ENCODE data around the gene IQSEC3.

DNA sequence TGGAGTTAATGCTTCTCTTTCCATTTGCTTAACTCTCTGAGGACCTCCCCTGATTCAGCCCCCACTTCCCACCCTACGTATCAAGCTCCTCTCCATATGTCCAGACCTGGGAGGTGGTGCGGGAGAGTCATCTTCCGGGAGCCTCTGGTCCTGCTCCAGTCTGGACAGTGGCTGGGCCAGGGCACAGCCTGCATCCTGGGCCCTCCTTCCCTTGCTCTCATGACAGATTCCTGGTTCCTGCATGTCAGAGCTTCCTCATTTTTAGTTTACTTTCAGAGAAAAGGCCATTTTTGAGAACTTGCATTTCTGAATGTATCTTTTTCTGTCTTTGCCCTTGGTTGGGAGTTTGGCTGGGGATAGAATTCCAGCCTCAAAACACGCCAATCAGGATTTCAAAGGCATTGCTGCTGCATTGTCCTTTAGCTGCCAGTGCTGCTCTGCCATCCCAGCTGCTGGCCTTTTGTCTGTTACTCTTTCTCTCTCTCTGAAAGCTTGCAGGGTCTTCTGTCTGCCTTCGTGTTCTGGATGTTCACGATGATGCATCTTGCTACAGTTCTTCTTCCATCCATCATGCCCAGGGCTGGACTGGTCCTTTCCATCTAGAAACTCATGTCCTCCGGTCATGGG lies 92.7 kb downstream of the IQSEC3 start:
- TF ChIP-seq RAD21 (conservative IDR thresholded peaks at IDR 0.05) (no peak), EZH2 (IDR thresholded peaks at IDR 0.05; ENCODE audit: borderline replicate concordance, insufficient read depth, low read length, poor library complexity, severe bottlenecking) (no peak), MXI1 (conservative IDR thresholded peaks at IDR 0.05; ENCODE audit: poor library complexity, severe bottlenecking) (no peak), POLR2AphosphoS5 (IDR thresholded peaks at IDR 0.05) (no peak), TAF1 (IDR thresholded peaks at IDR 0.05; ENCODE audit: low read depth) (no peak)
- TF ChIP-seq, protein P1, sequence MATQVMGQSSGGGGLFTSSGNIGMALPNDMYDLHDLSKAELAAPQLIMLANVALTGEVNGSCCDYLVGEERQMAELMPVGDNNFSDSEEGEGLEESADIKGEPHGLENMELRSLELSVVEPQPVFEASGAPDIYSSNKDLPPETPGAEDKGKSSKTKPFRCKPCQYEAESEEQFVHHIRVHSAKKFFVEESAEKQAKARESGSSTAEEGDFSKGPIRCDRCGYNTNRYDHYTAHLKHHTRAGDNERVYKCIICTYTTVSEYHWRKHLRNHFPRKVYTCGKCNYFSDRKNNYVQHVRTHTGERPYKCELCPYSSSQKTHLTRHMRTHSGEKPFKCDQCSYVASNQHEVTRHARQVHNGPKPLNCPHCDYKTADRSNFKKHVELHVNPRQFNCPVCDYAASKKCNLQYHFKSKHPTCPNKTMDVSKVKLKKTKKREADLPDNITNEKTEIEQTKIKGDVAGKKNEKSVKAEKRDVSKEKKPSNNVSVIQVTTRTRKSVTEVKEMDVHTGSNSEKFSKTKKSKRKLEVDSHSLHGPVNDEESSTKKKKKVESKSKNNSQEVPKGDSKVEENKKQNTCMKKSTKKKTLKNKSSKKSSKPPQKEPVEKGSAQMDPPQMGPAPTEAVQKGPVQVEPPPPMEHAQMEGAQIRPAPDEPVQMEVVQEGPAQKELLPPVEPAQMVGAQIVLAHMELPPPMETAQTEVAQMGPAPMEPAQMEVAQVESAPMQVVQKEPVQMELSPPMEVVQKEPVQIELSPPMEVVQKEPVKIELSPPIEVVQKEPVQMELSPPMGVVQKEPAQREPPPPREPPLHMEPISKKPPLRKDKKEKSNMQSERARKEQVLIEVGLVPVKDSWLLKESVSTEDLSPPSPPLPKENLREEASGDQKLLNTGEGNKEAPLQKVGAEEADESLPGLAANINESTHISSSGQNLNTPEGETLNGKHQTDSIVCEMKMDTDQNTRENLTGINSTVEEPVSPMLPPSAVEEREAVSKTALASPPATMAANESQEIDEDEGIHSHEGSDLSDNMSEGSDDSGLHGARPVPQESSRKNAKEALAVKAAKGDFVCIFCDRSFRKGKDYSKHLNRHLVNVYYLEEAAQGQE (IDR thresholded peaks at IDR 0.05; ENCODE audit: borderline replicate concordance) = no peak
- TF ChIP-seq, protein P2, sequence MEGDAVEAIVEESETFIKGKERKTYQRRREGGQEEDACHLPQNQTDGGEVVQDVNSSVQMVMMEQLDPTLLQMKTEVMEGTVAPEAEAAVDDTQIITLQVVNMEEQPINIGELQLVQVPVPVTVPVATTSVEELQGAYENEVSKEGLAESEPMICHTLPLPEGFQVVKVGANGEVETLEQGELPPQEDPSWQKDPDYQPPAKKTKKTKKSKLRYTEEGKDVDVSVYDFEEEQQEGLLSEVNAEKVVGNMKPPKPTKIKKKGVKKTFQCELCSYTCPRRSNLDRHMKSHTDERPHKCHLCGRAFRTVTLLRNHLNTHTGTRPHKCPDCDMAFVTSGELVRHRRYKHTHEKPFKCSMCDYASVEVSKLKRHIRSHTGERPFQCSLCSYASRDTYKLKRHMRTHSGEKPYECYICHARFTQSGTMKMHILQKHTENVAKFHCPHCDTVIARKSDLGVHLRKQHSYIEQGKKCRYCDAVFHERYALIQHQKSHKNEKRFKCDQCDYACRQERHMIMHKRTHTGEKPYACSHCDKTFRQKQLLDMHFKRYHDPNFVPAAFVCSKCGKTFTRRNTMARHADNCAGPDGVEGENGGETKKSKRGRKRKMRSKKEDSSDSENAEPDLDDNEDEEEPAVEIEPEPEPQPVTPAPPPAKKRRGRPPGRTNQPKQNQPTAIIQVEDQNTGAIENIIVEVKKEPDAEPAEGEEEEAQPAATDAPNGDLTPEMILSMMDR (IDR thresholded peaks at IDR 0.05; ENCODE audit: poor library complexity, severe bottlenecking) = no peak

All from neural cell (in vitro differentiated cells).